ENCODE measurements around the gene SMAD6. TPM values are rescaled to one million over a fixed set of nuclear protein-coding genes. Genes with fewer than 3 reads are reported as not detected.
"Not testable (repeated sequence)": the region's sequence is repeated elsewhere in the genome, so short reads cannot be mapped to it uniquely, and the experiment has no call there.

The SMAD6 gene
- total and polyA plus RNA-seq, 2 donors = 20.1 to 31.1 TPM

DNA sequence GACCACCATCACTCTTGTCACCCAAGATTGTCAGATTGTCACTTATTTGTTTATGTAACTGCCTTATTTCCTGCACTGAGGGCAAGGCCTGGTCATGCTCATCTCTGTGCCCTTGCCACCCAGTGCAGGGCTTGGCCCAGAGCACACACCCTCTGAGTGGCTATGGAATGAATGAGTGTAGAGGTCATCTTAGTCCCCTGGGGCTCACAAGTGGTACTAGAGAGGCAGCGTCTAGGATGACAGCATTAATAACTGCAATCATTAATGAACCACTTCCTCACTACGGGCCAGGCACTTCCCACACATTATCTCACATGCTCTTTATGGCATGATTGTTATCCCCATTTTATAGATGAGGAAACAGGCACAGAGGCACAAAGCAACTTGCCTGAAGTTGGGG, 117.0 kb downstream of the SMAD6 start:
- WGBS = 73% methylated on average over 2 of the region's 2 CpGs

DNA sequence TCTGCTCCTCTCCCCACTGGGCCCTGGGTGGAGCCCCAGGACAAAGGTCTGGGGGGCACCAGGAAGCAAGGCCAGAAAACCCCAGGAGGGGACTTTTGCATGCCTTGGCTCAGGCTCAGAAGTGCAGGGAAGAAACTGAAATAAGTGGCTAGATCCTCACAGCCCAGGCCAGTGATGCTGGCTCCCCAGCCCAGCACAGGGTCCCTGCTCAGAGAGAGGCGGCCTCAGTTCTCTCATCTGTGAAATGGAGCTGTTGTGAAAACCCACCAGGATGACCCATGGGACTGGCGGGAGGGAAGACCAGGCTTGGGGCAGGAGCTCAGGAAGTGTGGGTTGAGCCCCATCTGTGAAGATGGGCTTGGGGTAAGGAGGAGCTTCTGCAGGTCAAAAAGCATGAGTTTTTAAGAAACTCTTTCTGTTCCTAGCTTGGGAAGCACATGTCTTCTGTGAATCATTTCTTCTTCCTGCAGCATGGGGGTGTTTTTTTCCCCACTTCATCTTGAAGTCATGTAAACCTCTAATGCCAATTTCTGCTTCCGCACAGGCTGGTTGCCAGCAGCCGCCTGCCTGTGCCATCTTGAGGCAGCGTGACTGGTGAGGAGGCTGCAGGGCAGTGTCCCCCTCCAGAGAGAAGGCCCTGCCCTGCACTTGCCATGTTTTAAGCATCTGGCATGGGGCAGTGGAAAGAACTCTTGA, 118.6 kb downstream of the SMAD6 start:
- Histone ChIP-seq H3K4me3 (ENCODE audit: low read depth, low read length) (no peak overlapping the region), H3K27ac (ENCODE audit: low read depth) (no peak overlapping the region), H3K4me1 (ENCODE audit: insufficient read depth) (no peaks in the 10 kb centered on the region), H3K36me3 (ENCODE audit: insufficient read depth) (no peaks in the 10 kb centered on the region)
- no peak for DNase-seq (ENCODE audit: extremely low spot score)
- 95% methylated on average over 5 of the region's 5 CpGs for WGBS

More for the DNA sequence above, 117.0 kb downstream of the SMAD6 start:
- Histone ChIP-seq H3K36me3 (ENCODE audit: insufficient read depth) (no peaks in the 10 kb centered on the region), H3K4me3 (ENCODE audit: low read depth, low read length) (no peak overlapping the region), H3K4me1 (ENCODE audit: insufficient read depth) (no peaks in the 10 kb centered on the region), H3K27ac (ENCODE audit: low read depth) (no peak overlapping the region)
- DNase-seq (ENCODE audit: extremely low spot score) = no peak

DNA sequence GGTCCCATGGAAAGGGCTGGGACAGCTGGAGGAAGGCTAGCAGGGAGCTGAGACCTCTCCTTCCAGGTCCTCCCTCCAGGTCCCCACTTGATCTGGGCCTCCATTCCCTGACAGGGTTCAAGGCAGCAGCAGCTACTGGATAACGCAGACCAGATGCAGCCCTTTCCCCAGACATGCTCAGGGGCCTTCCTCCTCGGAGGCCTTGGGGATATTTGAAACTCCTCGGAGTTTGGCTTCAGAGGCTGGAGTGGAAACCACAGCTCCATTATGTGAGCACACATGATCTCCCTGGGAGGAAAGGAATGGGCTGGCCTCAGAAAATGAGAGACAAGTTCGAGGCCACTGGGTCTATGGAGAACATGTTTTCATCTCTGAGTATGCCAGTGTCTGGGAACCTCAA, 119.3 kb downstream of the SMAD6 start:
- H3K4me3 ChIP-seq (ENCODE audit: low read depth, low read length) = no peak overlapping the region
- 83% methylated on average over 4 of the region's 4 CpGs for WGBS
- no peak overlapping the region for H3K27ac ChIP-seq (ENCODE audit: low read depth)
- no peak for DNase-seq (ENCODE audit: extremely low spot score)
- no peaks in the 10 kb centered on the region for H3K36me3 ChIP-seq (ENCODE audit: insufficient read depth)
- no peaks in the 10 kb centered on the region for H3K4me1 ChIP-seq (ENCODE audit: insufficient read depth)

DNA sequence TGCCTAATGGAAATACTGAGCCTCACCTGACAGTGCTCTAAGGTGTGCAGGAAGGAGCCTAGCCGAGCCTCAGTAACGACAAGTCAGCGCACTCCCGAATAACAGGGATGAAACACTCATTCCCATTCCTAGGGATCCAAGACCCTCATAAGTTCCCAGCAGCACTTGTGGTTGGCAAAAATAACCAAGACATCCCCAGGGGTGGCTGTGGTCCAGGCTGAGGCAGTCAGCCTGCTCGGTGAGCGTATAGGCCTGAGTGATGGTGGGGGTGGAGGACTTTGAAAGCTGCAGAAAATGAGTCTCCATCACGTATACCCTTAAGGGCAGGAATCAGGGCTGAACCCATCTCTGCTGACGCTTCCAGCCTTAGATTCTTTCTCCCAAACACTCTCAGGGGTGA, 120.1 kb downstream of the SMAD6 start:
- 94% methylated on average over 8 of the region's 8 CpGs for WGBS
- Histone ChIP-seq H3K4me1 (ENCODE audit: insufficient read depth) (no peaks in the 10 kb centered on the region), H3K27ac (ENCODE audit: low read depth) (no peak overlapping the region), H3K4me3 (ENCODE audit: low read depth, low read length) (no peak overlapping the region), H3K36me3 (ENCODE audit: insufficient read depth) (no peaks in the 10 kb centered on the region)
- no peak for DNase-seq (ENCODE audit: extremely low spot score)

DNA sequence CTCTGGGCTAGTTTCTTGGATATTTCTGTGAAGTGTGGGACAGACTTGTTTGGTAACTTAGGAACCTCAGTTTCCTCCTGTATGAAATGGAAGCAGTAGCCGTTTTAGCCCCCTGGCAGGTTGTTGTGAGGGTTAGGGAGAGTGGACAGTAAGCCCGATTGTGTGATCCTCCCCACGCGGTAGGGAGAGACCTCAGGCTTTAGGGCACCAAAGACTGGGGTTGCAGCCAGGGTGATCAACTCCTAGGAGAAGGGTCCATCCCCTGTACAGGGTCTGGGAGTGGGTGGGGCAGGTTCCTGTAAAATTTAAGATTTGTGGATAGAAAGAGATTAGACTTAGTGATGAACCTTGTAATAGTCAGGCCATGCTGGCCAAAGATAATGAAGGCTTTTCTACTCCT, 120.5 kb downstream of the SMAD6 start:
- no peaks in the 10 kb centered on the region for H3K36me3 ChIP-seq (ENCODE audit: insufficient read depth)
- no peak overlapping the region for H3K27ac ChIP-seq (ENCODE audit: low read depth)
- 93% methylated on average over 4 of the region's 4 CpGs for WGBS
- no peaks in the 10 kb centered on the region for H3K4me1 ChIP-seq (ENCODE audit: insufficient read depth)
- DNase-seq (ENCODE audit: extremely low spot score) = no peak
- no peak overlapping the region for H3K4me3 ChIP-seq (ENCODE audit: low read depth, low read length)

DNA sequence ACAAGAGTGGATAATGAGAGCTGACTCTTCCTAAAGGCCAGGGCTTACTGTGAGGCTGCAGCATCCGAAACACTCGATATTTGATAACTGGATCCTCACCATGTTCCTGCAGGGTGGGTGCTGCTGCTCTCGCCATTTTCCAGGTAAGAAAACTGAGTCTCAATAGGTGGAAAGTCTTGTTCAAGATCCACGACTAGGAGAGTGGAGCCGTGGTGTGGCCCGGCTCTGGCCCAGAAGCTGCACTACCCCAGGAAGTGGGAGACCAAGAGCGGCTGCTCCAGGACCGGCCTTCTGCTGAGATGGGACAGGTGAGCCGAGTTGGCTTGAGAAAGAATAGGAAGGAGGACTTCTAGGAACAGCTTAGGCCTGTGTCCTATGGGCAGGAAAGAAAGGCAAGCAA, 121.6 kb downstream of the SMAD6 start:
- Histone ChIP-seq H3K27ac (ENCODE audit: low read depth) (no peak overlapping the region), H3K36me3 (ENCODE audit: insufficient read depth) (no peaks in the 10 kb centered on the region), H3K4me3 (ENCODE audit: low read depth, low read length) (no peak overlapping the region), H3K4me1 (ENCODE audit: insufficient read depth) (no peaks in the 10 kb centered on the region)
- WGBS = 96% methylated on average over 9 of the region's 9 CpGs
- no peak for DNase-seq (ENCODE audit: extremely low spot score)

DNA sequence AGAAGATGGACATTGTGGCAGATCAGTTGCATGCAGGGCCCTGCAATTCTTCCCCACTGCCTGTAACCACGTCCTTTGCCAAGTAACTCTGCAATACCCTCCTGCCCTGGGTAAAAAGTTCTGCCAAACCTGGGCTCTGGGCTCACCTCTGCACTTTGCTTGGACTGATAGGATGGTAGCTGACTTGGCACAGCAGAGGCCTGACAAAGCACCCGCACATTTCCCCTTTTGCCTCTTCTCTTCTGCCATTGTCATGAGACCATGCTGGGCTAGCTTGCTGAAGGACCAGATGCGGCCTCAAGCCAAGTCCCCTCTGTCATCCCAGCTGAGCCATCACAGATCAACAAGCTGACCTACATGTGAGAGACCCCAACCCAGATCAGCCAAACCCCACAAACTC, 122.4 kb downstream of the SMAD6 start:
- WGBS = 98% methylated on average over 3 of the region's 3 CpGs
- no peaks in the 10 kb centered on the region for H3K4me1 ChIP-seq (ENCODE audit: insufficient read depth)
- no peak overlapping the region for H3K4me3 ChIP-seq (ENCODE audit: low read depth, low read length)
- DNase-seq (ENCODE audit: extremely low spot score) = no peak
- H3K27ac ChIP-seq (ENCODE audit: low read depth) = no peak overlapping the region
- no peaks in the 10 kb centered on the region for H3K36me3 ChIP-seq (ENCODE audit: insufficient read depth)

DNA sequence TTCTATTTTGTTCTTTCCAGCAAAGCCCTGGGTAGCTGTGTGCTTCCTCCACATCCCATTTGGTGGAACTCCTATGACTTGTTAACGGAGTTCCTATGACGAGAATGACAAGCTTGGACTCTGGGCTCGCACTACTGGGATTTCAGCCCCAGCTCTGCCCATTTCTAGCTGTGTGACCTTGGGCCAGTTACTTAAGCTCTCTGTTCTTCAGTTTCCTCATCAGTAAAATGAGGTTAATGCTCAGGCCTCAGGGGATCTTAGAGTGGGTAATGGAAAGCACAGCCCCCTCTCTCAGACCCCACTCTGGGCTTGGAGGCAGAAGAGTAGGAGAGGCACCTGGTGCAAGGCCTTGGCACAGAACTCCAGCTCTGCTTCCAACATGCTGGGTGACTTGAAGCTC, 123.1 kb downstream of the SMAD6 start:
- DNase-seq (ENCODE audit: extremely low spot score) = no peak
- WGBS = 97% methylated on average over 3 of the region's 3 CpGs
- Histone ChIP-seq H3K27ac (ENCODE audit: low read depth) (no peak overlapping the region), H3K36me3 (ENCODE audit: insufficient read depth) (no peaks in the 10 kb centered on the region), H3K4me1 (ENCODE audit: insufficient read depth) (no peaks in the 10 kb centered on the region), H3K4me3 (ENCODE audit: low read depth, low read length) (no peak overlapping the region)

DNA sequence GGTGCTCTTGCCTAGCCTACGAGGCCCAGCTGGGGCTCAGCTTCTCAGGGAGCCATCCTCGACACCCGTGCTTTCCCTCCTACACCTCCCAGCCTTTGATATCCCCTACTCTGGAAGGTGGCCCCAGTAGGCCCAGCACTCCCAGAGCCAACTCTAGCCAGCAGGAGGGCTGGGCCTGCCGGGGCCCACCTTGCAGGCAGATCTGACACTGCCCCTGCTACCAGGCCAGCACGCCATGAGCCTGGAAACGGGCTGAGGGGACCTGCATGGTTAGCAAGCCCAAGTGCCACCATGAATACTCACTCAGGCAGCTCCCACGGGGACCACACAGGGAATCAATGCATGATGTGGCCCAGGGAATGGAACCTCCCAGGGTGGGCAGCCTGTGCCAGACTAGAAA, 123.7 kb downstream of the SMAD6 start:
- no peak for DNase-seq (ENCODE audit: extremely low spot score)
- Histone ChIP-seq H3K27ac (ENCODE audit: low read depth) (no peak overlapping the region), H3K4me1 (ENCODE audit: insufficient read depth) (no peaks in the 10 kb centered on the region), H3K4me3 (ENCODE audit: low read depth, low read length) (no peak overlapping the region), H3K36me3 (ENCODE audit: insufficient read depth) (no peaks in the 10 kb centered on the region)
- 92% methylated on average over 7 of the region's 7 CpGs for WGBS

DNA sequence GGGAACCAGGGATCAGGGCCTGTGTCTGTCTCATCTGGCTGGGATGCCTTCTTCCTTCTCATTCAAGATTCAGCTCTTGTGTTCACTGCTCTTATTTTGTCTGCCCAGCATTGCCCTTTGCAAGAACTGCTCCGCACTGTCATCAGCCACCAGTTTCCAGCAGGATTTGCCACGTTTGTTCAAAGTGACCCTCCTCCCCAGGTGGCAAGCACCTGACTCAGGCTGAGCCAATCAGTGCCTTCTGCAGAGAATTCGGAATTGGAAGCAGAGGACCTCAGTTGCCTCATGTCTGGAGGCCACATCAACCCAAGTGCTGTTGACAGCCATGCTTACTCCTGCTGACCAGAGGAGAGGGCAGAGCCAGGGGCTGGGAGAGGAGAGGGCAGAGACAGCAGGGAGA, 124.5 kb downstream of the SMAD6 start:
- no peak for DNase-seq (ENCODE audit: extremely low spot score)
- Histone ChIP-seq H3K36me3 (ENCODE audit: insufficient read depth) (no peaks in the 10 kb centered on the region), H3K27ac (ENCODE audit: low read depth) (no peak overlapping the region), H3K4me1 (ENCODE audit: insufficient read depth) (no peaks in the 10 kb centered on the region), H3K4me3 (ENCODE audit: low read depth, low read length) (no peak overlapping the region)
- WGBS = 94% methylated on average over 3 of the region's 3 CpGs

DNA sequence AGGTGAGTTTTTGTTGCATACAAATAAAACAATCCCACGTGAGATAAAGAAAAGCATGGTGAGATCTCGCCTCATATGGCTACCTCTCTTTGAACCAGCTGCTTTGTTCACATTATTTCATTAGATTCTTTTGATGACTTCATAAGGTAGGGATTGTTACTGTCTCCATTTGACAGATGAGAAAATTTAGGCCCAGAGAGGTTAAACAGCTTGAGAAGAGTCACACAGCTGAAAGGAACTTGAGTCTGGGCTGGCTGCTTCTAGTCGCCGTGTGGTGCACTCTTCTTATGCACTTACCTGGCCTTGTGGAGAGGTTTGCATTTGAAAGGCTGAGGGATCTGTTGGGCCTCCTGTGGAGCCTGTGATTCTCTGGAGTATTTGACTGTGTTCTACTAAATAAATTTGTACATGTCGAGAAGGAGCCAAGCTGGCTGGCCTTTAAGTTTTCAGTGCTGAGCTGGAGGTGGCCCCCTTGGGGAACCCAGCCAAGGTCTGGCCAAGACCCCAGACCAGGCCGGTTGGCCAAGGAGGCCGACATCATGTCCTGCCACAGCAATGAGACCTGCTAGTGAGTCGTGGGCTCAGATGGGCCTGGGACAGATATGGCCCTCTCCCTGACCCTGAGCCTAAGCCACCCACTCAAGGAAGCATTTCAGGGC, 125.1 kb downstream of the SMAD6 start:
- Histone ChIP-seq H3K36me3 (ENCODE audit: insufficient read depth) (no peaks in the 10 kb centered on the region), H3K4me1 (ENCODE audit: insufficient read depth) (no peaks in the 10 kb centered on the region), H3K27ac (ENCODE audit: low read depth) (no peak overlapping the region), H3K4me3 (ENCODE audit: low read depth, low read length) (no peak overlapping the region)
- no peak for DNase-seq (ENCODE audit: extremely low spot score)
- WGBS = 87% methylated on average over 8 of the region's 8 CpGs

DNA sequence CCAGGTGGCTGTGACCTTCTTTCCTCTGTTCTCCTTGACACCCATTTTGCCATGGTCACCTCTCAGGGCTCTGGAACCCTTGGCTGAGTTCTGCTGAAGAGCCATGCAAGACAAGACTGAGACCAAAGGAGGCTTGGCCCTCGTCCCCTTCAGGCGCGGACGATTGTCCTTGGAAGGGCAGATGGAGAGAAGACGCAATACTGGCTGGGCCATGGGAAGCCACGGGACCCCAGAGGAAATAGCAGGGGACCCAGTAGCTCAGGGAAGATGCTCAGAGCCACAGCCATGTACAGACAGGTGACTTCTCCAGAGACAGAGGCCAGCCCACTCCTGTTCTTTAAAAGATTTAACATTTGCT, 125.6 kb downstream of the SMAD6 start:
- Histone ChIP-seq H3K27ac (ENCODE audit: low read depth) (no peak overlapping the region), H3K36me3 (ENCODE audit: insufficient read depth) (no peaks in the 10 kb centered on the region), H3K4me1 (ENCODE audit: insufficient read depth) (no peaks in the 10 kb centered on the region), H3K4me3 (ENCODE audit: low read depth, low read length) (no peak overlapping the region)
- WGBS = 96% methylated on average over 6 of the region's 6 CpGs
- no peak for DNase-seq (ENCODE audit: extremely low spot score)

DNA sequence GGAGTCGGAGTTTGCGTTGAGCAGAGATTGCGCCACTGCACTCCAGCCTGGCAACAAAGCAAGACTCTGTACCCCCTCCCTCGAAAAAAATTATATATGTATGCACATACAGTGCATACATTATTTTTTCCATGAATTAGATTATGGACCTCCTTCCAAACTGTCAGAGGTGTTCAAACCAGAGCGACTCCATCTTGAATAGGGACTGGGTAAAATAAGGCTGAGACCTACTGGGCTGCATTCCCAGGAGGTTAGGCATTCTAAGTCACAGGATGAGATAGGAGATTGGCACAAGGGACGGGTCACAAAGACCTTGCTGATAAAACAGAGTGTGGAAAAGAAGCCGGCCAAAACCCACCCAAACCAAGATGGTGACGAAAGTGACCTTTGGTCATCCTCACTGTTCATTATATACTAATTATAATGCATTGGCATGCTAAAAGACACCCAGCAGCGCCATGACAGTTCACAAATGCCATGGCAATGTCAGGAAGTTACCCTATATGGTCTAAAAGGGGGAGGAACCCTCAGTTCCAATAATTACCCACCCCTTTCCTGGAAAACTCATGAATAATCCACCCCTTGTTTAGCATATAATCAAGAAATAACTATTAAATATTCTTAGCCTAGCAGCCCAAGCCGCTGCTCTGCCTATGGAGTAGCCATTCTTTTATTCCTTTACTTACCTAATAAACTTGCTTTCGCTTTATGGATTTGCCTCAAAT, 126.9 kb downstream of the SMAD6 start:
- WGBS = 91% methylated on average over 11 of the region's 11 CpGs
- not testable (repeated sequence) for H3K27ac ChIP-seq (ENCODE audit: low read depth); H3K4me1 ChIP-seq (ENCODE audit: insufficient read depth); H3K36me3 ChIP-seq (ENCODE audit: insufficient read depth); H3K4me3 ChIP-seq (ENCODE audit: low read depth, low read length); DNase-seq (ENCODE audit: extremely low spot score)

DNA sequence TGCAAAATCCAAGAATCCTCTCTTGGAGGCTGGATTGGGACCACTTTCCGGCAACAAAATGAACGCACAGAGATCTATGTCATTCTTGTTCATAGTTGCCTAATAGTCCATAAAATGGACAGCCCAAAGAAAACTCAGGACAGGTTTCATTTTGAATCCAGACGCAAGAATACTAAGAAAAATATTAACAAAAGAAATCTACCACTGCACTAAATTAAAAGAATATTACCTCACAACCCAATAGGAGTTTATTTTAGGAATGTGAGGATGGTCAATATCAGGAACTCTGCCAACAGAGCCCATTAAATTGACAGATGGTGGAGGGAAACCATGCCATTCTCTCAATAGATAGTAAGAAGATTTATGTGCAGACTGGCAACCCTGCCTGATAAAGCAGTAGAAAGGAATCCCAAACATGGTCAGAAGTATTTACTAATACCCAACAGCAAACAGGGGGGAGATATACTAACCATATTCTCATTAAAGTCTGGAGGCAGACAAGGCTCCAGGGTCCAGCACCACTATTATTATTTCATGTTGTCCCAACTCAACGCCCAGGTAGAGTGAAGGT, 127.6 kb downstream of the SMAD6 start:
- H3K36me3 ChIP-seq (ENCODE audit: insufficient read depth) = no peaks in the 10 kb centered on the region
- 91% methylated on average over 4 of the region's 4 CpGs for WGBS
- H3K4me3 ChIP-seq (ENCODE audit: low read depth, low read length) = no peak overlapping the region
- no peak overlapping the region for H3K27ac ChIP-seq (ENCODE audit: low read depth)
- no peak for DNase-seq (ENCODE audit: extremely low spot score)
- no peaks in the 10 kb centered on the region for H3K4me1 ChIP-seq (ENCODE audit: insufficient read depth)
